SK-N-SH treated with all-trans-retinoic acid at 6 μM for 48 hours (cell line): ENCODE measurements around the gene BMP6.

Source experiments
- ATAC-seq: fragments of 200-7000 bp; cut with Tn5 transposase; 3 replicates; pipeline ENCODE4 v1.9.1; 2020; ENCODE audit warnings: mild to moderate bottlenecking, moderate library complexity
- ARNTL ChIP-seq: fragments of 450-650 bp; formaldehyde crosslinking; IDR thresholded peaks from 2 replicates; pipeline ENCODE4 v1.5.0; 2020; ENCODE audit warnings: low read depth, mild to moderate bottlenecking, moderate library complexity, borderline replicate concordance
- BACH2 ChIP-seq: fragments of 250-450 bp; sonication (Bioruptor Pico); IDR thresholded peaks from 2 replicates; pipeline ENCODE4 v1.9.0; 2021; ENCODE audit warnings: mild to moderate bottlenecking, borderline replicate concordance
- CSDC2 ChIP-seq: fragments of 250-450 bp; sonication (Bioruptor Pico); IDR thresholded peaks from 2 replicates; pipeline ENCODE4 v1.5.0; 2020; ENCODE audit warnings: mild to moderate bottlenecking, moderate library complexity
- CSRNP3 ChIP-seq: fragments of 250-450 bp; sonication (Bioruptor Pico); IDR thresholded peaks from 2 replicates; pipeline ENCODE4 v1.5.1; 2021; ENCODE audit warnings: mild to moderate bottlenecking, moderate library complexity
- GLIS3 ChIP-seq: fragments of 250-450 bp; sonication (Bioruptor Pico); IDR thresholded peaks from 2 replicates; pipeline ENCODE4 v1.5.0; 2020; ENCODE audit warnings: mild to moderate bottlenecking, moderate library complexity
- ISL1 ChIP-seq: fragments of 250-450 bp; sonication (Bioruptor Pico); IDR thresholded peaks from 2 replicates; pipeline ENCODE4 v2.1.2; 2022; ENCODE audit warnings: mild to moderate bottlenecking, moderate library complexity
- OSR1 ChIP-seq: fragments of 250-450 bp; sonication (Bioruptor Pico); IDR thresholded peaks from 2 replicates; pipeline ENCODE4 v1.8.0; 2022; ENCODE audit warnings: moderate library complexity, mild to moderate bottlenecking, inconsistent platforms
- POU6F1 ChIP-seq: fragments of 250-450 bp; sonication (Bioruptor Pico); IDR thresholded peaks from 2 replicates; pipeline ENCODE4 v1.8.0; 2021; ENCODE audit warnings: low read depth, mild to moderate bottlenecking, moderate library complexity, borderline replicate concordance
- PPARA ChIP-seq: fragments of 250-450 bp; sonication (Bioruptor Pico); IDR thresholded peaks from 2 replicates; pipeline ENCODE4 v1.5.0; 2020; ENCODE audit warnings: mild to moderate bottlenecking, borderline replicate concordance
- RARB ChIP-seq: fragments of 250-450 bp; sonication (Bioruptor Pico); IDR thresholded peaks from 2 replicates; pipeline ENCODE4 v1.8.0; 2021; ENCODE audit warnings: mild to moderate bottlenecking, moderate library complexity
- SNAI2 ChIP-seq: fragments of 250-450 bp; sonication (Bioruptor Pico); IDR thresholded peaks from 2 replicates; pipeline ENCODE4 v1.5.0; 2020; ENCODE audit warnings: mild to moderate bottlenecking, moderate library complexity
- TCF4 ChIP-seq: fragments of 250-450 bp; sonication (Bioruptor Pico); IDR thresholded peaks from 2 replicates; pipeline ENCODE4 v1.8.0; 2021; ENCODE audit warnings: mild to moderate bottlenecking, moderate library complexity, borderline replicate concordance
- TOX ChIP-seq: fragments of 250-450 bp; sonication (Bioruptor Pico); IDR thresholded peaks from 2 replicates; pipeline ENCODE4 v1.8.0; 2021; ENCODE audit warnings: mild to moderate bottlenecking, moderate library complexity, borderline replicate concordance
- TSHZ2 ChIP-seq: fragments of 250-450 bp; sonication (Bioruptor Pico); IDR thresholded peaks from 2 replicates; pipeline ENCODE4 v1.5.0; 2020; ENCODE audit warnings: mild to moderate bottlenecking, moderate library complexity
- ZC3H10 ChIP-seq: fragments of 250-450 bp; sonication (Bioruptor Pico); IDR thresholded peaks from 2 replicates; pipeline ENCODE4 v1.5.1; 2021; ENCODE audit warnings: mild to moderate bottlenecking, moderate library complexity
- ZFP3 ChIP-seq: fragments of 250-450 bp; sonication (Bioruptor Pico); IDR thresholded peaks from 2 replicates; pipeline ENCODE4 v1.5.0; 2020; ENCODE audit warnings: mild to moderate bottlenecking, moderate library complexity
- ZFP30 ChIP-seq: fragments of 450-650 bp; formaldehyde crosslinking; IDR thresholded peaks from 2 replicates; pipeline ENCODE4 v1.5.0; 2022; ENCODE audit warnings: mild to moderate bottlenecking, moderate library complexity
- ZNF565 ChIP-seq: fragments of 450-650 bp; formaldehyde crosslinking; conservative IDR thresholded peaks from 2 replicates; pipeline ENCODE4 v1.5.0; 2020; ENCODE audit warnings: low read depth, mild to moderate bottlenecking, moderate library complexity
- ZNF70 ChIP-seq: fragments of 450-650 bp; formaldehyde crosslinking; IDR thresholded peaks from 2 replicates; pipeline ENCODE4 v1.5.0; 2020; ENCODE audit warnings: mild to moderate bottlenecking, moderate library complexity
- ZNF8 ChIP-seq: fragments of 450-650 bp; formaldehyde crosslinking; IDR thresholded peaks from 2 replicates; pipeline ENCODE4 v1.5.0; 2020; ENCODE audit warnings: mild to moderate bottlenecking, moderate library complexity
- TF ChIP-seq, protein P1 (sequence below): fragments of 250-450 bp; sonication (Bioruptor Pico); IDR thresholded peaks from 2 replicates; pipeline ENCODE4 v1.5.1; 2020; ENCODE audit warnings: low read depth, mild to moderate bottlenecking, moderate library complexity
- TF ChIP-seq, protein P2 (sequence below): fragments of 250-450 bp; sonication (Bioruptor Pico); IDR thresholded peaks from 2 replicates; pipeline ENCODE4 v1.8.0; 2020; ENCODE audit warnings: mild to moderate bottlenecking, moderate library complexity, borderline replicate concordance

BMP6 gene

DNA sequence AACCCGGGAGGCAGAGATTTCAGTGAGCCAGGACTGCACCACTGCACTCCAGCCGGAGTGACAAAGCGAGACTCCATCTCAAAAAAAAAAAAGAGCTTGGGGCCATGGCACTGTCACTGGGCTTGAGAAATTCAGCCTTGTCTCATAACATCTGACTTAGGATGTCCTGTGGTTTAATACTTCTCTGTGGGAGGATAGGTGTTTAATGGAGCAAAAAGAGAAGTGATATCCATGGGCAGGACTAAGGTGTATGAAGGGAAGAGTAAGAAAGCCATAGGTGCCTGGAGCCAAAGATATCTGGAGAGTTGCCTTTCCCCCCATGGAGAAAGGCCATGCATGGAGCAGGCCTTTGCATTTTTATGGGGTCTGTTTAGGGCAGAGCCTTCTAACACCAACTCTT, 11.2 kb downstream of the BMP6 start (continued):
- TF ChIP-seq TSHZ2 (CRISPR knock-in tag) (no peak), ZNF70 (CRISPR knock-in tag) (no peak), ZNF8 (CRISPR knock-in tag) (no peak), BACH2 (no peak), ISL1 (no peak), CSDC2 (CRISPR knock-in tag) (no peak)

- ATAC-seq = no peak
- no peak for TF ChIP-seq SNAI2 (CRISPR knock-in tag)
- no peak for TF ChIP-seq ZFP3 (CRISPR knock-in tag)
- TF ChIP-seq GLIS3 = no peak
- no peak for TF ChIP-seq ZFP30 (CRISPR knock-in tag)
- no peak for TF ChIP-seq PPARA (CRISPR knock-in tag)
- TF ChIP-seq, protein P1, sequence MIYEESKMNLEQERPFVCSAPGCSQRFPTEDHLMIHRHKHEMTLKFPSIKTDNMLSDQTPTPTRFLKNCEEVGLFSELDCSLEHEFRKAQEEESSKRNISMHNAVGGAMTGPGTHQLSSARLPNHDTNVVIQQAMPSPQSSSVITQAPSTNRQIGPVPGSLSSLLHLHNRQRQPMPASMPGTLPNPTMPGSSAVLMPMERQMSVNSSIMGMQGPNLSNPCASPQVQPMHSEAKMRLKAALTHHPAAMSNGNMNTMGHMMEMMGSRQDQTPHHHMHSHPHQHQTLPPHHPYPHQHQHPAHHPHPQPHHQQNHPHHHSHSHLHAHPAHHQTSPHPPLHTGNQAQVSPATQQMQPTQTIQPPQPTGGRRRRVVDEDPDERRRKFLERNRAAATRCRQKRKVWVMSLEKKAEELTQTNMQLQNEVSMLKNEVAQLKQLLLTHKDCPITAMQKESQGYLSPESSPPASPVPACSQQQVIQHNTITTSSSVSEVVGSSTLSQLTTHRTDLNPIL (CRISPR knock-in tag) = no peak
- TF ChIP-seq, protein P2, sequence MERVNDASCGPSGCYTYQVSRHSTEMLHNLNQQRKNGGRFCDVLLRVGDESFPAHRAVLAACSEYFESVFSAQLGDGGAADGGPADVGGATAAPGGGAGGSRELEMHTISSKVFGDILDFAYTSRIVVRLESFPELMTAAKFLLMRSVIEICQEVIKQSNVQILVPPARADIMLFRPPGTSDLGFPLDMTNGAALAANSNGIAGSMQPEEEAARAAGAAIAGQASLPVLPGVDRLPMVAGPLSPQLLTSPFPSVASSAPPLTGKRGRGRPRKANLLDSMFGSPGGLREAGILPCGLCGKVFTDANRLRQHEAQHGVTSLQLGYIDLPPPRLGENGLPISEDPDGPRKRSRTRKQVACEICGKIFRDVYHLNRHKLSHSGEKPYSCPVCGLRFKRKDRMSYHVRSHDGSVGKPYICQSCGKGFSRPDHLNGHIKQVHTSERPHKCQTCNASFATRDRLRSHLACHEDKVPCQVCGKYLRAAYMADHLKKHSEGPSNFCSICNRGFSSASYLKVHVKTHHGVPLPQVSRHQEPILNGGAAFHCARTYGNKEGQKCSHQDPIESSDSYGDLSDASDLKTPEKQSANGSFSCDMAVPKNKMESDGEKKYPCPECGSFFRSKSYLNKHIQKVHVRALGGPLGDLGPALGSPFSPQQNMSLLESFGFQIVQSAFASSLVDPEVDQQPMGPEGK (CRISPR knock-in tag) = no peak
- TF ChIP-seq CSRNP3 (CRISPR knock-in tag) = no peak
- TF ChIP-seq ISL1 = no peak
- no peak for TF ChIP-seq TOX (CRISPR knock-in tag)
- no peak for TF ChIP-seq ZC3H10
- TF ChIP-seq BACH2 = no peak
- no peak for TF ChIP-seq ARNTL (CRISPR knock-in tag)
- TF ChIP-seq ZNF8 (CRISPR knock-in tag) = no peak
- TF ChIP-seq OSR1 (CRISPR knock-in tag) = no peak
- no peak for TF ChIP-seq TSHZ2 (CRISPR knock-in tag)
- no peak for TF ChIP-seq TCF4
- TF ChIP-seq ZNF565 (CRISPR knock-in tag) = no peak
- no peak for TF ChIP-seq RARB (CRISPR knock-in tag)
- no peak for TF ChIP-seq POU6F1 (CRISPR knock-in tag)
These were observed 12.0 kb downstream of the BMP6 start for GRCh38 chr6:7737867-7738266.
